GM12878 (cell line): ENCODE data around the gene KDM1B.

Source experiments
- CTCF ChIP-seq, 3 experiments: IDR thresholded peaks in 2 of 3; conservative IDR thresholded peaks in 1 of 3; 2 replicates each; pipeline ENCODE4 v1.5.1; 2011; ENCODE audit warnings: low read depth in 3 of 3, low read length in 3 of 3, mild to moderate bottlenecking in 3 of 3, control low read depth in 2 of 3, moderate library complexity in 2 of 3, inconsistent platforms in 1 of 3, mixed read lengths in 1 of 3; ENCODE audit not compliant: control insufficient read depth in 2 of 3, insufficient read depth in 1 of 3; ENCODE audit errors: extremely low read depth in 1 of 3
- CUX1 ChIP-seq: IDR thresholded peaks from 2 replicates; pipeline ENCODE4 v1.6.1; 2012; ENCODE audit warnings: improper control_type of control experiment, low read depth, low read length; ENCODE audit not compliant: insufficient replicate concordance
- POLR2A ChIP-seq: IDR thresholded peaks from 2 replicates; pipeline ENCODE4 v1.6.1; 2011; ENCODE audit warnings: low read depth, mild to moderate bottlenecking, low read length
- RAD21 ChIP-seq: IDR thresholded peaks from 2 replicates; pipeline ENCODE4 v1.6.1; 2011; ENCODE audit warnings: mild to moderate bottlenecking, low read depth, low read length, moderate library complexity; ENCODE audit not compliant: insufficient read depth
- TCF7 ChIP-seq: IDR thresholded peaks from 2 replicates; pipeline ENCODE4 v1.6.1; 2014; ENCODE audit warnings: antibody characterized with exemption, borderline replicate concordance

GRCh38 chr6:18126121-18126520 lies 29.1 kb upstream of the KDM1B start:
- TF ChIP-seq CTCF (IDR thresholded peaks at IDR 0.05 in 2 of 3, conservative IDR thresholded peaks at IDR 0.05 in 1 of 3; ENCODE audit: control insufficient read depth in 2 of 3, extremely low read depth in 1 of 3, insufficient read depth in 1 of 3, low read depth in 3 of 3, low read length in 3 of 3) (no peak), RAD21 (no peak), POLR2A (no peak), CUX1 (no peak), TCF7 (no peak)
